Aorta (tissue), 5 donors: ENCODE results near the gene ACTC1. TPM values are rescaled to one million over a fixed set of nuclear protein-coding genes. Genes with fewer than 3 reads are reported as not detected.

Source experiments
- ATAC-seq: fragments of 200-7000 bp; cut with Tn5 transposase; one replicate; pipeline ENCODE4 v1.9.1; 2022; ENCODE audit warnings: moderate library complexity; ENCODE audit not compliant: low FRiP score
- DNase-seq, 2 donors: peaks; one replicate each; pipeline ENCODE4 v3.0.0-alpha.2; 2020
- H3K27ac ChIP-seq, 2 donors: one replicate each; pipeline ENCODE4 v1.5.1; 2013; ENCODE audit warnings: low read length in 2 of 2, mild to moderate bottlenecking in 2 of 2, moderate library complexity in 2 of 2, control low read depth in 1 of 2, inconsistent platforms in 1 of 2, low read depth in 1 of 2
- H3K27me3 ChIP-seq, 2 donors: one replicate each; pipeline ENCODE4 v1.6.1; 2013; ENCODE audit warnings: control low read depth in 1 of 2, low read length in 1 of 2, mild to moderate bottlenecking in 1 of 2, moderate library complexity in 1 of 2; ENCODE audit not compliant: insufficient read depth in 2 of 2, control insufficient read depth in 1 of 2
- H3K36me3 ChIP-seq, 2 donors: one replicate each; pipeline ENCODE4 v1.6.1; 2013; ENCODE audit warnings: control low read depth in 1 of 2, low read length in 1 of 2, mild to moderate bottlenecking in 1 of 2; ENCODE audit not compliant: insufficient read depth in 2 of 2, control insufficient read depth in 1 of 2
- H3K4me1 ChIP-seq, 2 donors: one replicate each; pipeline ENCODE4 v1.6.1; 2013; ENCODE audit warnings: low read length in 2 of 2, control low read depth in 1 of 2, mild to moderate bottlenecking in 1 of 2, moderate library complexity in 1 of 2; ENCODE audit not compliant: insufficient read depth in 2 of 2, control insufficient read depth in 1 of 2
- H3K4me3 ChIP-seq, 2 donors: one replicate each; pipeline ENCODE4 v1.5.1; 2013; ENCODE audit warnings: low read length in 2 of 2, control low read depth in 1 of 2, mild to moderate bottlenecking in 1 of 2
- H3K9me3 ChIP-seq: one replicate; pipeline ENCODE4 v1.6.1; 2013; ENCODE audit warnings: mild to moderate bottlenecking, low read length; ENCODE audit not compliant: control insufficient read depth
- whole genome bisulfite sequencing, 2 donors: extraction: QIAGEN DNeasy Blood & Tissue Kit; methylation state at CpG; one replicate each; pipeline ENCODE4 v1.1.7; 2013; 5-methylcytosine and 5-hydroxymethylcytosine counted together
- intact Hi-C, 2 donors: fragments of 100-400 bp; cut with DNase I; formaldehyde crosslinking; loops; one replicate each; pipeline versions ENCODE4 v1.14.2 to v1.15.0; 2022
- polyA plus RNA-seq, 2 donors: library from polyadenylated mRNA; stranded (reverse); fragments of 200-250 nt; gene quantifications; one replicate each; pipeline ENCODE4 v1.2.3, GENCODE V29; 2013
- total RNA-seq, 2 donors: library from RNA; stranded (reverse); fragmentation: NEBNext Ultra II Directional; extraction: Animal tissue kit (Norgen Biotek cat#: 25700); gene quantifications; one replicate each; pipeline ENCODE4 v1.2.1, GENCODE V29; 2021
- donor health status: healthy with polysubstance abuse.
- donor health status: Bipolar disorder and iron deficiency.
- donor health status: DM: no; HTN: no; CAD: no.
- donor health status: DM: no; HTN: no; CAD: no.
- donor health status: DM: yes; HTN: yes; CAD: no.

The ACTC1 gene
- total and polyA plus RNA-seq, 4 donors = 28.6 to 2,067 (median 71.4) TPM

DNA sequence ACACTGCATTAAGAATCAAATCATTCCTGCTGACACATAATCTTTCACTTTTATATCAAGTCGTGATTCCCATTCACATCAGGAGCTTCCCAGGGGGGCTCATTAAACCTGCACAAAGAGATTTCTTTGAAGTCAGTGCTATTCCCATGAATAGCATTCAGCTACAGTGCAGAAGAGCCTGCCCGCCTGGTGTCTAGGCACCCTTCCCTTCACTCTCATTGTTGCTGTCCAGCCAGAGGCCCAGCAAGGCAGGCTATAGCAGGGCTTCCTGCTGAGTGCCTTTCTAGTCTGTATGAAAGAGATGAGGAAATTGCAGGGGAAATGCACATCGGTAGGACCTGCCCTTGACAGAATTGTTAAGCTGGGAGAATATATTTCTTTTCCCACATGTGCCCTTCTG, 36.0 kb downstream of the ACTC1 start:
- WGBS, 2 donors = 56 to 59% methylated on average over 3 of the region's 3 CpGs
- Histone ChIP-seq H3K27me3 (peaks cover 0 to 3% of the 10 kb centered on the region in 2 donors), H3K4me3 (no peak overlapping the region), H3K9me3 (no peaks in the 10 kb centered on the region), H3K36me3 (no peaks in the 10 kb centered on the region), H3K27ac (no peak overlapping the region), H3K4me1 (no peaks in the 10 kb centered on the region)
- intact Hi-C loops = no loop called here
- DNase-seq (no peak), ATAC-seq (no peak)

GRCh38 chr15:34757262-34757661, 38.1 kb downstream of the ACTC1 start:
- peaks cover 0 to 3% of the 10 kb centered on the region in 2 donors for H3K27me3 ChIP-seq
- no peaks in the 10 kb centered on the region for H3K4me1 ChIP-seq
- WGBS, 2 donors = 75 to 76% methylated on average over 3 of the region's 3 CpGs
- H3K36me3 ChIP-seq = no peaks in the 10 kb centered on the region
- H3K4me3 ChIP-seq = no peak overlapping the region
- ATAC-seq (no peak), DNase-seq (no peak)
- intact Hi-C loops = no loop called here
- H3K27ac ChIP-seq = no peak overlapping the region
- H3K9me3 ChIP-seq = no peaks in the 10 kb centered on the region

GRCh38 chr15:34755419-34755773, 40.0 kb downstream of the ACTC1 start:
- Histone ChIP-seq H3K27me3 (peaks cover 0 to 3% of the 10 kb centered on the region in 2 donors), H3K4me3 (no peak overlapping the region), H3K9me3 (no peaks in the 10 kb centered on the region), H3K36me3 (no peaks in the 10 kb centered on the region), H3K27ac (no peak overlapping the region), H3K4me1 (no peaks in the 10 kb centered on the region)
- no peak for ATAC-seq
- DNase-seq = no peak
- 2 to 4% methylated on average over 11 of the region's 11 CpGs for WGBS, 2 donors
- intact Hi-C loops = no loop called here

DNA sequence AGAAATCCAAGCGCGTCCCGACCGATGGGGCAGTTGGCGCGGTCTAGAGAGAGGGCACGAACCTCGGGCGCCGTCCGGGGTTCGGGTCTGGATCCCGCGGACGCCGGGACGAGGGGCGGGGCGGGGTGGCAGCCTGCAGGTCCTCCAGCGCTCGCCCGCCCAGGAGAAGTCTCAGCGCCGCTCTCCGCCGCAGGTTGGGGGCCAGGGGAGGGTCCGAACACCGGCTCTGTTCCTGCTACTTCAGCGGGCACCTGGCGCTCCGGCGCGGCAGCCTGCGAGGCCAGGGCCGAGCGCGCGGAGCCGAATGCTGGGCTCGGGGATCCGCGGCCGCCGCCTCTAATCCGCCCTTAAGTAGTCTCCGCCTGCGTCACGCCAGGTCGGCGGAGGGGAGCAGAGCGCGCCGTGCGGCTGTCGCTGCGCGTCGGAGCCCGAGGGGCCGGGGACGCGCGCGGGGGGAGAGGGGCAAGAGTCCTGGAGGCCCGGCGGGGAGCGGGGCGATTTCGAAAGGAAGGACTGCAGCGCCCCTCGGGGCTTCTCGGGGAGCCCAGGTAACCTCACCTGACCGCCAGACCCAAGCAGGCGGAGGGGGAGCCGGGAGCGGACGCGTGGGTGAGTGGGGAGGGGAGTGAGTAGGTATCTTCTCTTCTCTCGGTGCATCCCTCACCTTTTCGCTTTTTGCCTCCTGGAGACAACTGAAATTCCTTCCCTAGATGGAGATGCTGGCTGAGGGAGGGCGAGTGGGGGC, 40.5 kb downstream of the ACTC1 start, which contains the start of gene GJD2:
Gene GJD2 (minus strand): TSS at position 325 of the 745 bp plus-strand sequence. CDS start 510 bp downstream, outside the sequence.
- no peak within 1 kb of the TSS for H3K27ac ChIP-seq
- no peaks in the 10 kb centered on the region for H3K36me3 ChIP-seq
- peaks cover 0 to 3% of the 10 kb centered on the region in 2 donors for H3K27me3 ChIP-seq
- peak within 1 kb of the TSS; percentile 8 to 36 for H3K4me3 ChIP-seq
- peak in 1 of 2 donors; percentile 75 for DNase-seq
- WGBS, 2 donors = 1% methylated on average over 67 to 81 of the region's 81 CpGs
- no peak for ATAC-seq
- H3K4me1 ChIP-seq = no peaks in the 10 kb centered on the region
- intact Hi-C loops = no loop called here
- no peaks in the 10 kb centered on the region for H3K9me3 ChIP-seq

DNA sequence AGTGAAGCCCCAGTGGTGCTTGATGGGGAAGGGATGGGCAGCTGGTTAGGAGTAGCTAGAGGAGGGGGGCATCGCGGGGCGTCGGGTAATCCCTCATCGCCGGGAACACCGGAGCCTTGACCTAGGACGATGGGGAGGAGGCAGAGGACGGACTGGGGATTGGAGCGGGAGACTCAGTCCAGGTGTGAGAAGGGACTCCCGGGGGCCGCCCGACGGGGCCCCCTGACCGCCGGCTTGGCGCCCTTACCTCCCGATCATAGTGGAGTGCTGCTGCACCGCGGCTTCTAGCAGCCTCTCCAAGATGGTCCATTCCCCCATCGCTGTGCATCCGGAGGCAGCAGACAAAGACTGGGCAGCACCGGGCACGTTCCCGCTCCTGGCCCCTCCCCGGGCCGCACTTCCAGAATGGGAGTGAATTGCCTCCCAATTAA, 41.2 kb downstream of the ACTC1 start:
- Histone ChIP-seq H3K4me1 (no peaks in the 10 kb centered on the region), H3K27ac (no peak overlapping the region), H3K36me3 (no peaks in the 10 kb centered on the region), H3K27me3 (peaks cover 0 to 3% of the 10 kb centered on the region in 2 donors), H3K9me3 (no peaks in the 10 kb centered on the region), H3K4me3 (no peak overlapping the region)
- WGBS, 2 donors = 4 to 7% methylated on average over 27 of the region's 27 CpGs
- intact Hi-C loops = no loop called here
- no peak for DNase-seq
- ATAC-seq = no peak

GRCh38 chr15:34753236-34753894, 42.0 kb downstream of the ACTC1 start:
- DNase-seq (peak; percentile 52 to 81), ATAC-seq (no peak)
- WGBS, 2 donors = 31 to 32% methylated on average over 11 of the region's 11 CpGs
- no peak overlapping the region for H3K27ac ChIP-seq
- H3K36me3 ChIP-seq = no peaks in the 10 kb centered on the region
- H3K27me3 ChIP-seq = peaks cover 0 to 3% of the 10 kb centered on the region in 2 donors
- H3K4me1 ChIP-seq = no peaks in the 10 kb centered on the region
- no peaks in the 10 kb centered on the region for H3K9me3 ChIP-seq
- intact Hi-C loops = no loop called here
- no peak overlapping the region for H3K4me3 ChIP-seq

- WGBS, 2 donors = 61 to 73% methylated on average over 4 of the region's 4 CpGs
- ATAC-seq (no peak), DNase-seq (no peak)
- Histone ChIP-seq H3K27me3 (no peaks in the 10 kb centered on the region), H3K9me3 (no peaks in the 10 kb centered on the region), H3K27ac (no peak overlapping the region), H3K4me1 (no peaks in the 10 kb centered on the region), H3K4me3 (no peak overlapping the region), H3K36me3 (no peaks in the 10 kb centered on the region)
- intact Hi-C loops = no loop called here
Measured at GRCh38 chr15:34749691-34750090, 45.7 kb downstream of the ACTC1 start.
